HL-60 (cell line): Measurements from ENCODE around the gene HOXD8.

ENCODE experiments used
- DNase-seq, 2 experiments: peaks; one replicate each; pipeline ENCODE4 v3.0.0-alpha.2; 2010 to 2020; ENCODE audit warnings: low read depth in 1 of 2, low spot score in 1 of 2
- H3K27ac ChIP-seq: fragments of 250-450 bp; sonication (Bioruptor Pico); replicated peaks from 2 replicates; pipeline ENCODE4 v1.5.1; 2020; ENCODE audit warnings: mild to moderate bottlenecking, moderate library complexity
- H3K27me3 ChIP-seq: fragments of 250-450 bp; sonication (Bioruptor Pico); 2 replicates; pipeline ENCODE4 v1.5.1; 2021; ENCODE audit warnings: mild to moderate bottlenecking, moderate library complexity; ENCODE audit not compliant: insufficient read depth, poor library complexity, severe bottlenecking
- H3K4me3 ChIP-seq: replicated peaks from 2 replicates; pipeline ENCODE4 v1.5.1; 2011; ENCODE audit warnings: mild to moderate bottlenecking, control low read depth, low read length; ENCODE audit not compliant: insufficient read depth
- GABPA ChIP-seq: IDR thresholded peaks from 2 replicates; pipeline ENCODE4 v1.6.1; 2012; ENCODE audit warnings: low read depth
- POLR2AphosphoS5 ChIP-seq: IDR thresholded peaks from 2 replicates; pipeline ENCODE4 v1.6.1; 2012; ENCODE audit warnings: low read depth
- SPI1 ChIP-seq: IDR thresholded peaks from 2 replicates; pipeline ENCODE4 v1.6.1; 2012; ENCODE audit warnings: low read depth, mild to moderate bottlenecking, borderline replicate concordance
- TF ChIP-seq, protein P1 (sequence below): IDR thresholded peaks from 2 replicates; pipeline ENCODE4 v1.6.1; 2012; ENCODE audit warnings: low read depth; ENCODE audit not compliant: insufficient replicate concordance
- TF ChIP-seq, protein P2 (sequence below): IDR thresholded peaks from one replicate; pipeline ENCODE4 v1.5.1; 2011; ENCODE audit warnings: low read length, control low read depth, inconsistent platforms; ENCODE audit not compliant: insufficient read depth

The HOXD8 gene

DNA sequence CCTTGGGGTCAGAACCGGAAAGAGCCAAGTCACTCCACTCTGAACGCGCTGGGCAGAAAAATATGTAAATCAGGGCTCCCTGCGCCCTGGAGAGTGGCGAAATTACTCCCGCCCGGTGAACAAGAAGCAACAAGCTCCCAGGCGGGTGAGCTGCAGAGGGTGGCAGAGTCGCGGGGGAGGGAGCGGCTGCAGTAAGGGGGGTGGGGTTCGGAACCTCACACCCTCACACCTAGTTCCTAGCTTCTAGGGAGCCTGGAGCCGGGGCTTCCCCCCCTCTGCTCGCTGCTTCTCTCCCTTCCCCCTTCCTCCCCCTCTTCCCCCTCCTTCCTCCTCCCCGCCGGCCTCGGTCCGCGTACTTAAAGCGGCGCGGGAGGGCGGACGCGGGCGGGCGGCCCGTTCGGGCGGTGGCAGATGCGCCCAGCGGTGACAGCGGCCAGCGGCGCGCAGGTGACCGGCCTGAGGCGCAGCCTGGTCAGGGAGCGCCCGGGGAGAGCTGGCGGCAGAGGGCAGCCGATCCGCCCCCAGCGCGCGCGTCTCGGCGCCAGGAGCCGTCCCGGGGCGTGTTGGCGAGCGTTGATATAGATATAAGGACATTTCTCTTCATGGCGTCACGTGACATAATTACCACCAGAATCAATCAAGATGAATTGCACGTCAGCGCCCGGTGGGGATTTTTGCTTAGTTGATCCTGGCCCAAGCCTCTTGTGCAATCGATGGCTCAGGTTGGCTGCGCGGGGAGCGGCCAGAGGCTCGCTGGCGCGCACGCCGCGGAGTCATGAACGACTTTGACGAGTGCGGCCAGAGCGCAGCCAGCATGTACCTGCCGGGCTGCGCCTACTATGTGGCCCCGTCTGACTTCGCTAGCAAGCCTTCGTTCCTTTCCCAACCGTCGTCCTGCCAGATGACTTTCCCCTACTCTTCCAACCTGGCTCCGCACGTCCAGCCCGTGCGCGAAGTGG, 22.6 kb upstream of the HOXD8 start, which contains the start of gene HOXD11:
TSS of gene HOXD11 (plus strand) at position 700 of the 959 bp plus-strand sequence. CDS start at position 776, 76 bp downstream.
- DNase-seq: no peak
- TF ChIP-seq SPI1: no peak
- Histone ChIP-seq H3K27me3 (peaks cover 75% of the 10 kb centered on the region), H3K27ac (no peak within 1 kb of the TSS), H3K4me3 (no peak within 1 kb of the TSS; the same call in 1 of the 2 replicates)

DNA sequence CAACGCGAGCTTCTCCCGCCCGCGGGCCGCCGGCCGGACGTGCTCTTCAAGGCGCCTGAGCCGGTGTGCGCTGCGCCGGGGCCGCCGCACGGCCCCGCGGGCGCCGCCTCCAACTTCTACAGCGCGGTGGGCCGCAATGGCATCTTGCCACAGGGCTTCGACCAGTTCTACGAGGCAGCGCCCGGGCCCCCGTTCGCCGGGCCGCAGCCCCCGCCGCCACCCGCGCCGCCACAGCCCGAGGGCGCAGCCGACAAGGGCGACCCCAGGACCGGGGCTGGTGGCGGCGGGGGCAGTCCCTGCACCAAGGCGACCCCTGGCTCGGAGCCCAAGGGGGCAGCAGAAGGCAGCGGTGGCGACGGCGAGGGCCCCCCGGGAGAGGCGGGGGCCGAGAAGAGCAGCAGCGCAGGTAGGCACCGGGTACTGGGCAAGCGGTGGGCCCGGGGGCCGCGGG, 21.7 kb upstream of the HOXD8 start:
- no peak overlapping the region for H3K4me3 ChIP-seq
- no peak for DNase-seq
- TF ChIP-seq, protein P1, sequence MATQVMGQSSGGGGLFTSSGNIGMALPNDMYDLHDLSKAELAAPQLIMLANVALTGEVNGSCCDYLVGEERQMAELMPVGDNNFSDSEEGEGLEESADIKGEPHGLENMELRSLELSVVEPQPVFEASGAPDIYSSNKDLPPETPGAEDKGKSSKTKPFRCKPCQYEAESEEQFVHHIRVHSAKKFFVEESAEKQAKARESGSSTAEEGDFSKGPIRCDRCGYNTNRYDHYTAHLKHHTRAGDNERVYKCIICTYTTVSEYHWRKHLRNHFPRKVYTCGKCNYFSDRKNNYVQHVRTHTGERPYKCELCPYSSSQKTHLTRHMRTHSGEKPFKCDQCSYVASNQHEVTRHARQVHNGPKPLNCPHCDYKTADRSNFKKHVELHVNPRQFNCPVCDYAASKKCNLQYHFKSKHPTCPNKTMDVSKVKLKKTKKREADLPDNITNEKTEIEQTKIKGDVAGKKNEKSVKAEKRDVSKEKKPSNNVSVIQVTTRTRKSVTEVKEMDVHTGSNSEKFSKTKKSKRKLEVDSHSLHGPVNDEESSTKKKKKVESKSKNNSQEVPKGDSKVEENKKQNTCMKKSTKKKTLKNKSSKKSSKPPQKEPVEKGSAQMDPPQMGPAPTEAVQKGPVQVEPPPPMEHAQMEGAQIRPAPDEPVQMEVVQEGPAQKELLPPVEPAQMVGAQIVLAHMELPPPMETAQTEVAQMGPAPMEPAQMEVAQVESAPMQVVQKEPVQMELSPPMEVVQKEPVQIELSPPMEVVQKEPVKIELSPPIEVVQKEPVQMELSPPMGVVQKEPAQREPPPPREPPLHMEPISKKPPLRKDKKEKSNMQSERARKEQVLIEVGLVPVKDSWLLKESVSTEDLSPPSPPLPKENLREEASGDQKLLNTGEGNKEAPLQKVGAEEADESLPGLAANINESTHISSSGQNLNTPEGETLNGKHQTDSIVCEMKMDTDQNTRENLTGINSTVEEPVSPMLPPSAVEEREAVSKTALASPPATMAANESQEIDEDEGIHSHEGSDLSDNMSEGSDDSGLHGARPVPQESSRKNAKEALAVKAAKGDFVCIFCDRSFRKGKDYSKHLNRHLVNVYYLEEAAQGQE: no peak
- TF ChIP-seq, protein P2, sequence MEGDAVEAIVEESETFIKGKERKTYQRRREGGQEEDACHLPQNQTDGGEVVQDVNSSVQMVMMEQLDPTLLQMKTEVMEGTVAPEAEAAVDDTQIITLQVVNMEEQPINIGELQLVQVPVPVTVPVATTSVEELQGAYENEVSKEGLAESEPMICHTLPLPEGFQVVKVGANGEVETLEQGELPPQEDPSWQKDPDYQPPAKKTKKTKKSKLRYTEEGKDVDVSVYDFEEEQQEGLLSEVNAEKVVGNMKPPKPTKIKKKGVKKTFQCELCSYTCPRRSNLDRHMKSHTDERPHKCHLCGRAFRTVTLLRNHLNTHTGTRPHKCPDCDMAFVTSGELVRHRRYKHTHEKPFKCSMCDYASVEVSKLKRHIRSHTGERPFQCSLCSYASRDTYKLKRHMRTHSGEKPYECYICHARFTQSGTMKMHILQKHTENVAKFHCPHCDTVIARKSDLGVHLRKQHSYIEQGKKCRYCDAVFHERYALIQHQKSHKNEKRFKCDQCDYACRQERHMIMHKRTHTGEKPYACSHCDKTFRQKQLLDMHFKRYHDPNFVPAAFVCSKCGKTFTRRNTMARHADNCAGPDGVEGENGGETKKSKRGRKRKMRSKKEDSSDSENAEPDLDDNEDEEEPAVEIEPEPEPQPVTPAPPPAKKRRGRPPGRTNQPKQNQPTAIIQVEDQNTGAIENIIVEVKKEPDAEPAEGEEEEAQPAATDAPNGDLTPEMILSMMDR: no peak
- no peak for TF ChIP-seq SPI1
- TF ChIP-seq POLR2AphosphoS5: no peak
- TF ChIP-seq GABPA: no peak
- no peak overlapping the region for H3K27ac ChIP-seq
- H3K27me3 ChIP-seq: peaks cover 74% of the 10 kb centered on the region

DNA sequence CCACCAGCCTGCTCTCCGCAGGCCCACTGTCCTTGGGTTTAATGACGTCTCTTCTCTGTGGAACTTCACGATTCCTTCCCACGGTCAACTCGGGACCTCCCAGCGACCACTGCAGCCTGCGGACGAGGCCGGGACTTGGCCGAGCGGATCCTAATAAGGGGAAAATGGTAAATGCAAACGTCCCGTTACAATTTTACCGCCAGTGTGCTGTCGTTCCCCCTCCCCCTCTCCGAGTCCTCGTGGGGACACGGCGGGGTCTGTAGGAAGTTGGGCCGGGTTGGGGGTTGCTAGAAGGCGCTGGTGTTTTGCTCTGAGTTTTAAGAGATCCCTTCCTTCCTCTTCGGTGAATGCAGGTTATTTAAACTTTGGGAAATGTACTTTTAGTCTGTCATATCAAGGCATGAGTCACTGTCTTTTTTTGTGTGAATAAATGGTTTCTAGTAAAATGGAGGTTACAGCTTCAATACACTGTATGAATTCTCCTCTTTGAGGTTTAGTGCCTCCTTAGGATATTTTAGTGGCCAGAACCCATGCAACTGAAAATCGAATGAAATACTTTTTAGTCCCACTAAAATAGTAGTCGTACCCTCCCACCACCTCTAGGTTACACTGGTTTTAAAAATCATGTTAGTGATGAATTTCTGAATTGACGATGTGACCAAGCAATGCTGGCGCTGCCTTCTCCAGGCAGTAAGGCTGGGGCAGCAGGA, 20.2 kb upstream of the HOXD8 start:
- H3K27me3 ChIP-seq: peaks cover 74% of the 10 kb centered on the region
- H3K4me3 ChIP-seq: no peak overlapping the region
- TF ChIP-seq GABPA (no peak), SPI1 (no peak), POLR2AphosphoS5 (no peak)
- TF ChIP-seq, protein P2: no peak
- TF ChIP-seq, protein P1: no peak
- H3K27ac ChIP-seq: no peak overlapping the region
- no peak for DNase-seq

DNA sequence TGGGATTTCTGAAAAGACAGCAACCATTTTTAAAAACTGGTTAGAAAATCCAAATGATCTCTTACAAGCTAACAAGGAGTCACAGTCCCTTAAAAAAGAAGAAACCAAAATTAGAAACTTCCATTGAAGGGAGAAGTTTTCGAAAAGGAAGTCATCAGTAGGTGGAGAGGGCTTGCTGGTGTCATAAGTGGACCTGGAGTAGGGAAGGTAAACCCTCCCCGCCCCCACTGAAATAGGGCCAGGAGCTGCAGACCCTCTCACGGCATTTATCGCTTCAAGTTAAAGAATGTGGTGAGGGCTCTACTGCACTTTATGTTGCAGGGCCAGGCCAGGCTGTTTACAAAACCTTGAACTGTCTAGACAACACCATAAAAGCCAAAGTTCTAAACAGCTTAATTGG, 19.6 kb upstream of the HOXD8 start:
- Histone ChIP-seq H3K27ac (no peak overlapping the region), H3K27me3 (peaks cover 74% of the 10 kb centered on the region), H3K4me3 (no peak overlapping the region)
- no peak for TF ChIP-seq SPI1
- TF ChIP-seq, protein P2: no peak
- TF ChIP-seq GABPA: no peak
- no peak for TF ChIP-seq POLR2AphosphoS5
- TF ChIP-seq, protein P1: no peak
- DNase-seq: no peak
